Panc1 (cell line): ENCODE results near the gene FNIP2. TPM values are rescaled to one million over a fixed set of nuclear protein-coding genes. Genes with fewer than 3 reads are reported as not detected.

ENCODE experiments used
- ATAC-seq: fragments of 200-7000 bp; cut with Tn5 transposase; 2 replicates; pipeline ENCODE4 v1.9.1; 2020; ENCODE audit warnings: mild to moderate bottlenecking, moderate library complexity
- BruUV-seq: library from RNA; stranded (reverse); fragments of 400-500 nt; replicated peaks from 2 replicates; lab custom pipeline; 2021; lab: Mats Ljungman, UMichigan
- CTCF ChIA-PET: fragments of 300-600 bp; sonication (Branson Sonifier 250); formaldehyde crosslinking; loops from one replicate; lab custom pipeline; 2022; ENCODE audit warnings: antibody characterized with exemption; lab: Charles Lee
- POLR2A ChIA-PET: fragments of 300-600 bp; sonication (Branson Sonifier 250); formaldehyde crosslinking; loops from one replicate; lab custom pipeline; 2022; ENCODE audit warnings: antibody characterized with exemption; lab: Charles Lee
- DNase-seq: peaks from one replicate; pipeline ENCODE4 v3.0.0-alpha.2; 2010; ENCODE audit warnings: low read depth, low spot score
- H3K27ac ChIP-seq: 2 replicates; pipeline ENCODE4 v1.5.1; 2011; ENCODE audit warnings: mild to moderate bottlenecking, low read length, inconsistent platforms
- H3K27me3 ChIP-seq: fragments of 200-500 bp; sonication (Bioruptor generic); 2 replicates; pipeline ENCODE4 v1.6.0; 2014; ENCODE audit warnings: low read length, inconsistent platforms; ENCODE audit not compliant: control insufficient read depth, insufficient read depth
- H3K36me3 ChIP-seq: fragments of 200-500 bp; sonication (Bioruptor generic); 2 replicates; pipeline ENCODE4 v1.5.1; 2014; ENCODE audit warnings: inconsistent platforms, mild to moderate bottlenecking, low read length, moderate library complexity; ENCODE audit not compliant: control insufficient read depth, insufficient read depth
- H3K4me1 ChIP-seq: 2 replicates; pipeline ENCODE4 v1.5.1; 2011; ENCODE audit warnings: inconsistent platforms, mild to moderate bottlenecking, low read length, moderate library complexity; ENCODE audit not compliant: control insufficient read depth, insufficient read depth
- H3K4me3 ChIP-seq, 2 experiments: 2 replicates each; pipeline ENCODE4 v1.5.1; 2011 to 2012; ENCODE audit warnings: low read depth in 2 of 2, low read length in 2 of 2, mild to moderate bottlenecking in 2 of 2, inconsistent platforms in 1 of 2, moderate library complexity in 1 of 2
- H3K9me3 ChIP-seq: fragments of 200-500 bp; sonication (Bioruptor generic); 2 replicates; pipeline ENCODE4 v1.5.1; 2014; ENCODE audit warnings: low read depth, mild to moderate bottlenecking, inconsistent platforms, low read length, moderate library complexity; ENCODE audit not compliant: control insufficient read depth, insufficient read depth
- CTCF ChIP-seq: fragments of 450-650 bp; IDR thresholded peaks from 2 replicates; pipeline ENCODE4 v1.5.1; 2017; ENCODE audit warnings: mild to moderate bottlenecking
- POLR2AphosphoS5 ChIP-seq: IDR thresholded peaks from 2 replicates; pipeline ENCODE4 v1.6.1; 2012; ENCODE audit warnings: mild to moderate bottlenecking, low read depth, low read length, moderate library complexity
- REST ChIP-seq, 2 experiments: IDR thresholded peaks; 2 replicates each; pipeline ENCODE4 v1.6.1; 2011 to 2012; ENCODE audit warnings: low read depth in 2 of 2, control low read depth in 1 of 2, low read length in 1 of 2, mild to moderate bottlenecking in 1 of 2, moderate library complexity in 1 of 2; ENCODE audit not compliant: insufficient read depth in 1 of 2
- SIN3A ChIP-seq: IDR thresholded peaks from 2 replicates; pipeline ENCODE4 v1.6.1; 2012; ENCODE audit warnings: low read depth, mild to moderate bottlenecking, low read length, moderate library complexity, borderline replicate concordance; ENCODE audit not compliant: insufficient read depth
- TCF7L2 ChIP-seq: IDR thresholded peaks from 2 replicates; pipeline ENCODE4 v1.6.1; 2011; ENCODE audit warnings: mild to moderate bottlenecking, low read depth, low read length, inconsistent platforms
- in situ Hi-C: cut with HindIII; loops from 2 replicates; pipeline ENCODE4 v1.10.0; 2016; ENCODE audit warnings: low sequenced_read_pairs, low pct_unique_long_range_greater_than_20kb
- intact Hi-C: fragments of 100-400 bp; cut with micrococcal nuclease; formaldehyde crosslinking; loops from one replicate; pipeline ENCODE4 v1.10.0; 2022; ENCODE audit not compliant: unreplicated experiment
- total RNA-seq: library from RNA; stranded (reverse); gene quantifications from one replicate; pipeline ENCODE4 v1.2.1, GENCODE V29; 2021; ENCODE audit not compliant: unreplicated experiment

The FNIP2 gene
- total RNA-seq, 1 experiment from 2014 or later = 17.7 TPM

GRCh38 chr4:158836002-158836369 lies 67.2 kb downstream of the FNIP2 start:
- Histone ChIP-seq H3K27me3 (no peaks in the 10 kb centered on the region), H3K9me3 (no peaks in the 10 kb centered on the region), H3K4me1 (no peaks in the 10 kb centered on the region), H3K27ac (no peak overlapping the region), H3K36me3 (no peaks in the 10 kb centered on the region), H3K4me3 (no peak overlapping the region)
- in situ Hi-C loops = no loop called here
- intact Hi-C loops = no loop called here
- TF ChIP-seq TCF7L2 (no peak), POLR2AphosphoS5 (no peak), CTCF (no peak), SIN3A (no peak), REST (IDR thresholded peaks at IDR 0.05; ENCODE audit: insufficient read depth in 1 of 2, low read depth in 2 of 2, low read length in 1 of 2) (no peak)
- ATAC-seq = no peak
- ChIA-PET CTCF (no interaction called here), POLR2A (no interaction called here)
- BruUV-seq = no TSS peak
- no peak for DNase-seq

GRCh38 chr4:158836828-158837449 lies 68.1 kb downstream of the FNIP2 start:
- ChIA-PET POLR2A (no interaction called here), CTCF (no interaction called here)
- Histone ChIP-seq H3K4me3 (no peak overlapping the region), H3K4me1 (no peaks in the 10 kb centered on the region), H3K27me3 (no peaks in the 10 kb centered on the region), H3K9me3 (no peaks in the 10 kb centered on the region), H3K27ac (no peak overlapping the region), H3K36me3 (no peaks in the 10 kb centered on the region)
- no TSS peak for BruUV-seq
- in situ Hi-C loops (no loop called here), intact Hi-C loops (no loop called here)
- ATAC-seq (no peak), DNase-seq (no peak)
- no peak for TF ChIP-seq TCF7L2
- no peak for TF ChIP-seq REST (IDR thresholded peaks at IDR 0.05; ENCODE audit: insufficient read depth in 1 of 2, low read depth in 2 of 2, low read length in 1 of 2)
- no peak for TF ChIP-seq CTCF
- no peak for TF ChIP-seq SIN3A
- no peak for TF ChIP-seq POLR2AphosphoS5
